Keratinocyte (primary cell): ENCODE measurements around the gene CYP4B1.

Source experiments
- EZH2 ChIP-seq: IDR thresholded peaks from one replicate; pipeline ENCODE4 v1.6.1; 2012; ENCODE audit warnings: inconsistent platforms, mild to moderate bottlenecking, low read length, moderate library complexity
- TF ChIP-seq, protein P1 (sequence below), 3 experiments: IDR thresholded peaks in 1 of 3; conservative IDR thresholded peaks in 1 of 3; optimal IDR thresholded peaks in 1 of 3; 2 replicates in 2 of 3; 3 replicates in 1 of 3; pipeline versions ENCODE3 to v1.5.1; 2011; ENCODE audit warnings: low read length in 3 of 3, mild to moderate bottlenecking in 3 of 3, moderate library complexity in 2 of 3, control low read depth in 1 of 3, inconsistent platforms in 1 of 3; ENCODE audit not compliant: insufficient read depth in 2 of 3; ENCODE audit errors: extremely low read depth in 1 of 3

DNA sequence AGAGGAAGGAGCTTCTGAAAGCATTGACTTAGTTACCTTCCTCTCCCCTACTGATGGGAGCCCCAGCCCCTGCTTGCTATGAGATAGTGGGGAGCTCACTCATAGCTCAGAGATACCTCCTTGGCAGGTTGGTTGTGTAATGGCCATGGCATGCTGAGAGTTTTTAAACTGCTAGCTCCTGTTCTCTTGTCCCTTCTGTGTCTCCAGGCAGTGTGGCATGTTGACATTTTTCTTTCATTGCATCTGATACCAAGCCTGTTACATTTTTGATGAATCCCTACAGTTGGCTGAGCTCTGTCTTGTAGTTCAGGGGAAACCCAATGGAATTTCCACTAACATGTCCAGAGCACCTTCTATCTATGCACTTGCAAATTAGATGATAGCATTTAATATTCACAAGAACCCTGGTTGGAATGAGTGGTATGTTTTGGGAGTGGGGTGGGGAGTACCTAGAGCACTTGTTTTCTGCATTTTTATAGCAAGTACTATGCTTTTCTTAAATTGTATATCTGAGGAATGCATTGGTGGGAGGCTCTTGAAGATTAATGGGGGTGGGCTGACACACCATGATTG lies 40.8 kb upstream of the CYP4B1 start:
- TF ChIP-seq, protein P1, sequence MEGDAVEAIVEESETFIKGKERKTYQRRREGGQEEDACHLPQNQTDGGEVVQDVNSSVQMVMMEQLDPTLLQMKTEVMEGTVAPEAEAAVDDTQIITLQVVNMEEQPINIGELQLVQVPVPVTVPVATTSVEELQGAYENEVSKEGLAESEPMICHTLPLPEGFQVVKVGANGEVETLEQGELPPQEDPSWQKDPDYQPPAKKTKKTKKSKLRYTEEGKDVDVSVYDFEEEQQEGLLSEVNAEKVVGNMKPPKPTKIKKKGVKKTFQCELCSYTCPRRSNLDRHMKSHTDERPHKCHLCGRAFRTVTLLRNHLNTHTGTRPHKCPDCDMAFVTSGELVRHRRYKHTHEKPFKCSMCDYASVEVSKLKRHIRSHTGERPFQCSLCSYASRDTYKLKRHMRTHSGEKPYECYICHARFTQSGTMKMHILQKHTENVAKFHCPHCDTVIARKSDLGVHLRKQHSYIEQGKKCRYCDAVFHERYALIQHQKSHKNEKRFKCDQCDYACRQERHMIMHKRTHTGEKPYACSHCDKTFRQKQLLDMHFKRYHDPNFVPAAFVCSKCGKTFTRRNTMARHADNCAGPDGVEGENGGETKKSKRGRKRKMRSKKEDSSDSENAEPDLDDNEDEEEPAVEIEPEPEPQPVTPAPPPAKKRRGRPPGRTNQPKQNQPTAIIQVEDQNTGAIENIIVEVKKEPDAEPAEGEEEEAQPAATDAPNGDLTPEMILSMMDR (optimal IDR thresholded peaks at IDR 0.05 in 1 of 3, IDR thresholded peaks at IDR 0.05 in 1 of 3, conservative IDR thresholded peaks at IDR 0.05 in 1 of 3; ENCODE audit: extremely low read depth in 1 of 3, insufficient read depth in 2 of 3, low read length in 3 of 3): no peak
- no peak for TF ChIP-seq EZH2
